Hepatocyte (in vitro differentiated cells): ENCODE data around the gene NOL11.

Experiments
- CTCF ChIP-seq: fragments of 200-600 bp; sonication (generic); IDR thresholded peaks from 2 replicates; pipeline ENCODE4 v1.5.1; 2016; ENCODE audit warnings: antibody characterized with exemption, mild to moderate bottlenecking; ENCODE audit not compliant: poor library complexity
- EZH2 ChIP-seq: fragments of 200-600 bp; sonication (generic); IDR thresholded peaks from 2 replicates; pipeline ENCODE4 v1.6.1; 2016; ENCODE audit warnings: antibody characterized with exemption, mild to moderate bottlenecking, borderline replicate concordance
- EZH2phosphoT487 ChIP-seq: fragments of 200-600 bp; sonication (generic); IDR thresholded peaks from one replicate; pipeline ENCODE4 v1.6.1; 2018; ENCODE audit warnings: antibody characterized with exemption, mild to moderate bottlenecking, low read depth, moderate library complexity; ENCODE audit not compliant: unreplicated experiment, severe bottlenecking

GRCh38 chr17:67785122-67785477 is 67.4 kb downstream of the NOL11 start:
- TF ChIP-seq CTCF (no peak), EZH2 (no peak), EZH2phosphoT487 (no peak)
